ENCODE measurements around the gene BCL11A.

BCL11A gene

DNA sequence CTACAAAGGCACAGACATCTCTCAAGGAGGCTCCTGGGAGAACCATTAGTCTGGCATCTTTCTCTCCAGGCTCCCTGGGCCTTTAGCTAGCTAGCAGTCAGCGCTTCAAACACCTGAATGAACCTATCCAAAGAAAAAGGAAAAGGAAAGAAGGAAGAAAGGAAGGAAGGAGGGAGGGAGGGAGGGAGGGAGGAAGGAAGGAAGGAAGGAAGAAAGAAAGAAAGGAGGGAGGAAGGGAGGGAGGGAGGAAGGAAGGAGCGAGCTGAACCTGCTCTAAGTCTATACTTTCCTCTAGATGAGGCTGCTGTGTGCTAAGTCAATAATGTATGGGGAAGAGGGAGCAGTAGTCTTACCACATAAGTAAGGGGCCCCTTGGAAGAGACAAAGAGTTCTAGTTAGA lies 5.1 kb upstream of the BCL11A start:
- DNase-seq = no peak

DNA sequence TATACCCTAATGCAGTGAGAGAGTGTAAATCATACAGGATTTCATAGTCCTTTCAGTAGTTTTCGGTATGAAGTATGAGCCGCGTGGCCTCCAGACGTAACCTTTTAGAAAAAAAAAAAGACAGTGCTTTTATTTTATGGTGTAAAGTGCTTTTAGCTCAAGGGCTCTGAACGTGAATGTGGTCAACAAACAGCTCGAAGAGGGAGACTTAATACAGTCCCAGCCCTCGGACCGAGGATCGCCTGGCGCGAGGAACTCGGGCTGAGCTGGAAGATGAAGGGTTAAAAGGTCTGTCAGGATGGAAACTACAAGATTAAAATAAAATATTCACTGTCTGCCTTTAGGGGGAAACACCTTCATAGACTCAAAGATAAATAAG lies 4.0 kb upstream of the BCL11A start:
- DNase-seq = no peak

DNA sequence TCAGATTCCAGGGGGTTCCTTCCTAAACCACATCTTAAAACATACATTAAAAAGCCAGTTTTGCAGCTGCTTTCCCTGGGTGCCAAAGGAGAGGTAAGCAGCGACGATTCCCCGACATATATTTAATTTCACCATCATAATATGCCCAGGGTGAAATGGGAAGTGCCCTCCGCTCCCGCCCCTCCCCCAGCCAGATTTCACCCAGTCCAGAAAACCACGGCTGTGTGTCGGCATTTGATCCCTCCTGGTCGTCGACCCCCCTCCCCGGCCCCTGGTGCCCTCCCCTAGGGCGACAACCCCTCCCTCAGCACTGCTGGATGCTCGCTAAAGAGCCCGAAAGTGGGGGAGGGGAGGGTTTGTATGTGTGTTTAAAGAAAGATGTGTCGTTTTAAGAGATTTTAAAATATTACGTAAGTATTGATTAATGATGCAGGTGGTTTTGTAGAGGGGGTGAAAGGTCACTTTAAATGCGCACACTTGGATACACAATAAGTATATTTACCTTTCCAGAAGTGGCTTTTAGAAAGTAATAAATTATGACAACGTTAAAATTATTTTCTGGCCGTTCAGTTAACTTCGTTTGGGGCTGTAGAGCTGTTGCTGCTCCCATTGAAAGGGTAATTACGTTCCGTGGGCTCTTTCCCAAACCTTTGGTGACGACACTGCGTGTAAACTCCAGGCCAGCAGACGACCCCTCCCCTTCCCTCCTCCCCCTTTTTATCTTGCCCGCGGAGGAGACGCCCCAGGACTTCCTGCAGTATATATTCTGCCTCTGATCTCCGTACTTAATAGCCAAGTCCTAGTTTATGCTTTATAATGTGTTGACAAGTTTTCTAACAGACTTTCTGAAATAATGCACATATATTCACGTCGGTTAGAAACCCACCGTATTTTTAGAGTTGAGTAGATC lies 3.4 kb upstream of the BCL11A start:
- DNase-seq = peak; percentile 40

DNA sequence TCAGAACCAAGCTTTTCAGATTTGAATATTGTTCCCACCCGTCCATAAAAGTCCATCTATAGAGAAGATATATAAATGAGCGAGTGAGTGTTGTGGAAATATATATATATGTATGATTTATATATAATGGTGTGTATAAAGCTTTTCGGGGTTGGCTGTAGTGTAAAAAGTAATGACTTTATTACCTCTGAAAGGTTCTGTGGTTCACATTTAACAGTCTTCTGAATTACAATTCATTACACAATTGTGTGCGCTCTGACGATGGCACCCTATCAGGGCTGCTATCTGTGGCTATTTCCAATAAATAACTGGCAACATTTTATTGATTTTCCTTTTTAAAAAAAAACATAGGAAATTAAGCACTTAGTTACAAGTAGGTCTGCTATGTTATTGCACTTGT lies 2.7 kb upstream of the BCL11A start:
- DNase-seq = no peak

DNA sequence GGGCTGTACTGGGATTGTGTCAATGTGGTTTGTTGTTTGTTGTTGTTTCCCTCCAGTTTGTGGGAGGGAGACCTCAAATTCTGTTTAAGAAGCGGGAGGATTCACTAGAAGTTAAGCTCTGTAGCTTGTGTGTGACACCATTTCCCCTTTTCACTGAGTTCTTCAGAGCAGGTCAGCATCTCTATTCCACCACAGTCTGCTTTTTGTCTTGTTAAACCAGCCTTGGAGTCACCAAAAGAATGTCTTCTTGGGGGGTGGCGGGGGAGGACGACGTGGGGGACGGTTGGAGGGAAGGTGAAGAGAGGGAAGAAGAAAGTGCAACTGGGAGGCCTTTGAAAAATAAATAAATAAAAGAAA lies 2.3 kb upstream of the BCL11A start:
- no peak for DNase-seq

DNA sequence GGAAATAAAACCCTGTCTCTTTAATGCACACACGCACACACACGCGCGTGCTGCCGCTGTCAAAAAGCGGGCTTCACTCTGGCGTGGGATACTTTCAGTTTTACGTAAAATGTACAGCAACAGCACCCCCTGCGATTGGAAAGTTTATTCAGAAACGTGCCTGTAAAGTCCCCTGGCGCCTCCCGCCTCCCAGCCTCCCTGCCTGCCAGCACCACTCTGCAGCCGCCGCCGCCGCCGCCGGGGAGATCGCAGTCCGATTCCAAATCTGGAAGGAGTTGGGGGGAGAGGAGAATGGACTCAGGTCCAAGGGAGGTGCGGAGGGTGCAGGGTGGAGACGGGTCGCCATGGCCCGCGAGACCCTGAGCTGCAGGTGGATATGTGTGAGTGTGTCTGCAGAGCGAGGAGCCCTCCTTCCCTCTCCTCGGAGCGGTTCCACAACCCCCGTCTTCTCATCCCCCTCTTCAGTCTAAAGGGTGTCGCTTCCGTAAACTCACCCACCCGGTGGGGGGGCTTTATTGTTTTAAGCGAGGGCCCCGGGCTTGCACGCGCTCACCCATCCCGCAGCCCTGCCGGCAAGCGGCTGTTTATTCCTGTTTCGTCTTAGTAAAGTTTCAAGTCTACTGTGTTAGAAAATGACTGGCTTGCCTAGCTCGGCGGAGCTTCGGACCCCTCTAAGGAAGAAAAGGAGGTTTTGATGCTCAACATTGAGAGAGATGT lies 1.8 kb upstream of the BCL11A start:
- DNase-seq = peak; percentile 67

DNA sequence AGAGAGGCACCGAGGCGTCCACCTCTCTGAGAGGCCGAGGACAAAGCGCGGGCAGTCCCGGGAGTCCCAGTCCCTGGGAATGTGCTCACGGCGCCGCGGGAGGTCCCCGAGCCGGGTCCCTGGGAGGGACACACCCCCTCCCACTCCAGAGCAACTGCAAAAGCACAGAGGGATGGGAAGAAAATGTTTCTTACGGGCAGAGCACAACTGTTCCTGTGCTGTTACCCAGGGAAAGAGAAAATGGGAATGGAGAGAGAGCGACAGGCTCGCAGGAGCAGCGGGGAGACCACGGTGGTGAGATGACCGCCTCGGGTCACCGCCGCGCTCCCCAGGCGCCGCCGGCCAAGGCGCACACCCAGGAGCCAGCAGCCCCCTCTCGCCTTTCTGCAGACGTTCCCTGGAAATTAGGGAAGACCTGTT lies 1.2 kb upstream of the BCL11A start:
- no peak for DNase-seq

DNA sequence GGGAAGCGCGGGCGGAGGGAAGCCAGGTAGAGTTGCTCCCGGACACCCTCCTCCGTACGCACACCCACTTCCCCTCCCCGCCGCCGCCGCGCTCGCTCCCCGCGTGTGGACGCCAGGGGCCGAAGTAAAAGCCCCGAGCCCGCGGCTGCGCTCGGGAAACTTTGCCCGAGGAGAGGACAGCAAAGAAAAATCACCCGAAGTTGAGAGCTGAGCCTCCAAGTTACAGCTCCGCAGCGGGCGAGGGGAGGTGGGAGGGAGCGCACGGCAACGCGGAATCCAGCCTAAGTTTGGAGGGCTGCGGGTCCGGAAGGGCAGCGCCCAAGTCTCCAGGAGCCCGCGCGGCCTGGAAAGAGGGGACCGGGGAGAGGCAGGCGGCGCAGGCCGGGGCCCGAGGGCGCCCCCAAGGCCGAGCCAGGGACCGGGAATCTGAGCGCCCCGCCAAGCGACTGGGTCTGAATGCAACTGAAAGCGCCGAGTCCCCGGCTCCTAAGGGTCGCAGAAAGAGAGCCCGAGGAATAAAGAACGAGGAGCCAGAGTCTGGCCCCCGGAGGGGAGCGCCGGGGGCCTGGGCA lies 706 bp upstream of the BCL11A start:
- DNase-seq = peak; percentile 42

DNA sequence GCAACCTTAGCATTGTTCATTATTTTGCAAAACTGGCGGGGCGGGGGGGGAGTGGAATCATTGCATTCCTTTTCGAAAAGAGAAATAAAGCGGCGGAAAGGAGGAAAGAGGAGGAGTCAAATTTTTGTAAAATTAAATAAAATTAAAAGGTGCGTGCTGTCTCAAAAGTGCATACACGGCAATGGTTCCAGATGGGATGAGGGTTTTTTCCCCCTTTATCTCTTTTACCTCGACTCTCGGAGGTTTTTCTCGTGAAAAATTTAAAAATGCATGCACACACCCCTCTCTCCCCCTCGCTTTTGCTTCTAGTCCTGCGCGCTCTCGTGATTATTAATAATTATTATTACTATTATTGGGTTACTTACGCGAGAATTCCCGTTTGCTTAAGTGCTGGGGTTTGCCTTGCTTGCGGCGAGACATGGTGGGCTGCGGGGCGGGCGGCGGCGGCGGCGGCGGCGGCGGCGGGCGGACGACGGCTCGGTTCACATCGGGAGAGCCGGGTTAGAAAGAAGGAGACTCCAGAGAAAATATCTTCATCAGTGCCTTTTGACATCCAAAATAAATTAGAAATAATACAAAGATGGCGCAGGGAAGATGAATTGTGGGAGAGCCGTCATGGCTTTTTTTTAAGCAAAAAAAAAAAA lies 481 bp downstream of the BCL11A start:
- DNase-seq = no peak

DNA sequence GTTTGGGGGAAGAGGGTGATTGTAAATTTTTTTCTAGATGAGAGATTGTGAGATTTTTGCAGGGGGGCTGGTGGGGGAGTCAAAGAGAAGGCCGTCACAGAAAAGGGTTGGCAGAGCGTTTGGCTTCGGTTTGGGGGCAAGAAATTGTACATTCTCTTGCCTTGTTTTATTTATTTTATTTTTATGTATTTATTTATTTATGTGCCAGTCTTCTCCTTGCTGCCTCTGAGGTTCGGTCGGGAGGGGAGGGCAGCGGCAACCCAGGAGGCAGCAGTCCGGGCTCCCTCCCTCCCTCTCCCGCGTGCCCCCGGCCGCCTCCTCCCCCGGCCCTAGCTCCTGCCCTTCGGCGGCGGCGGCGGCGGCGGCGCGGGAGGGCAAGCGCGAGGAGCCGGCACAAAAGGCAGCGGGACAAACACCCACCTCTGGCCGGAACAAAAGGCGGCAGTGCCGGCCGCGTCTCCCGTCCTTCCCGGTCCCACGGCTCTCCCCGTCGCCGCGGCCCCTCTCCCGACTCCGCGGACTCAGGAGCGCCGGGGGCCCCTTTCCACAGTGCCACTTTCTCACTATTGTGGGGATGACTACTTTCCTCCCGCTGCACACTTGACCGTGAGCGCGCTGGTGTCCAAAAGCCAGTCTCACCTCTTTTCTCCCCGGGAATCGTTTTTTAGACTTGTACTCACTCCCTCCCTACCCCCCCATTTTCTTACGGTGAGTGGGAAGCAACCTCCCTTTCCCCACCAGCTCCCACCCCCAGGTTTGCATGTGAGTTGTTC lies 1.2 kb downstream of the BCL11A start:
- DNase-seq = no peak

DNA sequence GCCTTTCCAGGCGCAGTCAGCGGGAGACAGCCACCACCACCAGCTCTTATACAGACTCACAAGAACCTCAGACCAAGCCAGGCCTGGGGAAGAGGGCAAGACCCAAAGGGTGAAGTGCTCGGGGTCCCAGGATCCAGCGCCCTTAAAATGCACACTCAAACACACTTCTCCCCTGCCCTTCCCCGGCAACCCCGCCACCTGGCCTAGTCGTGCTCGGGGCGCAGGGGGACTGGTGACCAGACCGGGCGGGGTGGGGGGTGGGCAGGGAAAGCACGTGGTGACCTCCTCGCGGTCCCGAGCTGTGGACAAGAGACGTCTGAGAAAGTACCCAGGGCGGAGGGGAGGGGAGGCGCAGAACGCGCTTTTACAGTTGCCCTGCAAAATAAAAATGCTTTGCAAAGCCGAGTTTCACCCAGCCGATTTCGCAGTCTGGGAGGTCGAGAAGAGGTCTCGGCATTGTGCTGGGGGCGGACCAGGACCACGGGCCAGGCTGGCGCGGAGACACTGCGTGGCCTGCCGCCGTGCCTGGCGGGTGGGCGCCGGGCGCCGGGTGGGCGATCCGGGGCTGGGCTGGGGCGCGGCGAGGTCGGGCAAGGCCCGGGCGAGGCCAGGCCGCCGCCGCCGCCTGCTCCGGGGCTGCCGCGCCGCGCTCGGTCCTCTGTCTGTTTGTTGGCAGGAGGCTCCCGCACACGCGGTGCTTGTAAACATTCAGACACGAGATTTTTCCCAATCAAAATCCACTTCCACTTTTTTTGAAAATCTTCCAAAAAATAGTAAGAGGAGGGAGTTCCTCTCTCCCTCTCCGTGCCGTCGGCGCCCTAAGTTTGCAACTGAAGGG lies 2.0 kb downstream of the BCL11A start:
- DNase-seq = no peak

DNA sequence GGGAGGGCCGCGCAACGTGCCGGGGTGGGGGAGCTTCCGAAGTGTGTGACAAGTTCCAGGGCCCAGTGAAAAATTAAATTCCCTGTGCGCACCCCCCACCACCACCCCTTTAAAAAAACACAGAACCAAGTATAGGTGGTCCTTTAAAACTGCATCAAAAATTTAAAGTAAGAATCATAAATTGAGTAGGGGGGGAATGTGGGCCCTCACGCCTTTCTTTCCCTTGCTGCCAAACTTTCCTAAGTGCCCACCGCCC lies 2.5 kb downstream of the BCL11A start:
- no peak for DNase-seq

DNA sequence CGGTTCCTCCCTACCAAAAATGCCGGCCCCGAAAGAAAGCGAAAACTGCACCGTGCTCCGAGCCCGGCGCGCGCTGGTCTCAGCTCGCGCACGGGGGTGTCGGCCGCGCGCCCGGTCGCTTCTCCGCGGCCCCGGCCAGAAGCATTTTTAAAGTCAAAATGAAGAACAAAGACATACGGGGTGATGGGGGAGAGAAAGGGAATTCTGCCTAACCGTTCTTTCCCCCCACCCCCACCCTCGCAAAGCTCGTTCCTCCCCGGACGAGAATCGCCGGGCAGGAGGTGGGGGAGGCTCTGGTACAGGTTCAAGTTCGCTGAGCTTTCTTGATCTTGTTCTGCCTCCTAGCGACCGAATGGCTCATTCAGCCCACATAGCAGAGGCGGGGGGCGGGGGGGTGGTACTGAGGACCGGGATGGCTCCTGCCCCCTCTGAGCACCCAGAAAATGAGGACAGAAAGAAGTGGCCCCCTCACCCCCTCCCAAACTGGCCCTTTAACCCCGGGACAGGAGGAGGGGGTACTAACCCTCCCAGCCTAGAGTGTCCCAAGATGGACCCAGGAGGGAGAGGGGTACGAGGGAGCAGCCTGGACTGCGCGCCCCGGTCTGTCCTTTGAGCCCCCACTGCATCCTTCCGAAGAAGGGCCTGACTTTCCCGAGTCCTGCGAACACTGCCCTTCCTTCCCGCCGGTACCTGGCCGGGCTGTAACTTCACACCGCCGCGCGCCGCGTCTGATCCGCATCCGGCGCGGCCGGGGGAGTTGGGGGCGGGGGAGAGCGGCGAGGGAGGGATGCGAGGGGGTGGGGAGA lies 3.1 kb downstream of the BCL11A start:
- peak; percentile 76 for DNase-seq

DNA sequence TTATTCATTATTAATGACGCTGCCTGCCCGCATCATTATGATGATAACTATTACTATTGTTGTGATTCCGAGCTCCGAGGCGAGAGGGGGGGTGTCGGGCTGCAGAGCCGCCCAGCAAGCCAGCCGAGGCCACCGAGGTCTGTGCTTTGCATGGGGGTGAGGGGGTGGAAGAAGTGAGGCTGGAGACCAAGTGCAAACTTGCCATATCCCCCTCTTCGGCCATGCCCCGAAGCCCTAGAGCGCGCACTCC lies 3.6 kb downstream of the BCL11A start:
- DNase-seq = no peak

DNA sequence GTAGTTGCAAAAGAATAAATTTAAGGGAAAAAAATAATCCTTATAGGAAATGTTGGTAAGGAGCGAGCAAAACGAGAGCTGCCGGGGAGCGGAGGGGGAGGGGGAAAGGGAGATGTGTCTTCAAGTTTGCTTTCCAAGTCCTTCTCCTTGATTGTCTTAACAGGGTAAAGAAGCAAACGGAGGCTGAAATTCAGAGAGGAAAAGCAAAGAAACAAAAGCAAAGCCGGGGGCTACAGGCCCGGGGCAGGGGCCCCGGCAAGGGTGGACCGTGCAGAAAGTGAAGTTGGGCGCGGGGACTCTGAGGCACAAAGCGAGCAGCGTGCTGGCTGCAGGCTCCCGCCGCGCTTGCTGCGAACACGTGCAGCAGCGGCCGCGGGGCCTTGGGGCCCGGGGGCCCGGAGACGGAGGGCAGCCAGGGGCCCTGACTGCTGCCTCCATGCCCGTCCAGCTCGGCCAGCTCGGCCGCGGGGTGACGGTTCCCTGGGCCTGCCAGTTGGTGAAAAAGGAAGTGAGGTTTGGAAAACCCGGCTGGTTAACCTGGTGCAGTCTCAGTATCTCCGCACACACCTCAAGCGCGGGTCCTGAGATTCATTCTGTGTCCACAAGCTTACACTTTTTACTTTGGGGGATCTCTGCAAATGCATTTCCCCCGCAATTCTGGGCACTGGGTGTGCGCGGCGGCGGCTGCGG lies 4.1 kb downstream of the BCL11A start:
- DNase-seq = no peak

DNA sequence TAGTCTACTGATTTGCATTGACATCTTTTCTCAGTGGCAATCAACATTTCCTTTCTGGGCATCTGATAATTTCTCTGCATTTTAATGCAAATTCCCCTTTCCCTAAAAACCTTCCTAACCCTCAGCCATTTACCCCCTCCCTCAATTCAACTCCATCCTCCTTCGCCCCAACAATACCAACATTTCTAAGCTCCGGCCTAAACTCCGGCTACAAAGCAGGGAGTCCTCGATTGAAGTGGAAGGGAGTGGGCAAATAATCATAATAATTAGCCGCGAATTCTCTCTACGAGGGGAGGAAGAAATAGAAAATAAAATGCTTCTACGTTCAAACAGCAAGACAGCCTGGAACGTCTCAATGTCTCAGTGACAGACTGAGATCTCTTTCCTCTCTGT lies 4.6 kb downstream of the BCL11A start:
- DNase-seq = no peak

DNA sequence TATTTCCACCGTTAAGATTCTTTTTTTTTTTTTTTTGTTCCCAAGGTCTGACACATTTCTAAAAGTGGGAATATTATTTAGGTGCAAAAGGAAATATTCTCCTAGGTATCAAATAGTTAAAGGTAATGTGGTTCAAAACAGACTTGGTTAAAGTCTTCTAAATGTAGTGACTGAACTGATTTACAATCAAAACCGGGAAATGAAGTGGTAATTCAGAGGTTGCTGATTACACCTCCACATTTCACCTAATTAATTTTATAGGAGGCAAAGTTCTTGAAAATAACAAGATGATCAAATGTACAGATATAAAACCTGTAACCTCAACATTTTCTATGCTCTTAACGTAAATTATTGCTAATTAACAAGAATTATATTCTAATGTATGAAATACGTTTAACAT lies 5.1 kb downstream of the BCL11A start:
- no peak for DNase-seq

DNA sequence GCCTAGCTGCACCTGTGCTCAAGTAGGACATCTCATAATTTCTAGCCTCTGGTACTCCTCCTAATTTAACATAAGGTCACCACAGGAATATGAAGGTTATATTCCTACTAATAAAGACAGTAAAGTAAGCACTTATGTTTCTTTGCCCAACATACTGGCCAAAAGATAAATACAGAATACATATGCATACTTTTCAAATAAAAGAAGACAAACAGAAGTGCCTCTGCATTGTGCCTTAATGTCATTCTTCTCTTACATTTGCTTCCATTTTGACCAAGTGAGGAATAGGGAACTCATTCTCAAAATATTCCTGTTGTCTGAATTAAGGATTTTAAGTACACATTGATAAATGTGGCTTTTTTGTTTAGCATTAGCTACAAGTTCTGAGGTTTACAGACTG lies 5.6 kb downstream of the BCL11A start:
- no peak for DNase-seq

DNA sequence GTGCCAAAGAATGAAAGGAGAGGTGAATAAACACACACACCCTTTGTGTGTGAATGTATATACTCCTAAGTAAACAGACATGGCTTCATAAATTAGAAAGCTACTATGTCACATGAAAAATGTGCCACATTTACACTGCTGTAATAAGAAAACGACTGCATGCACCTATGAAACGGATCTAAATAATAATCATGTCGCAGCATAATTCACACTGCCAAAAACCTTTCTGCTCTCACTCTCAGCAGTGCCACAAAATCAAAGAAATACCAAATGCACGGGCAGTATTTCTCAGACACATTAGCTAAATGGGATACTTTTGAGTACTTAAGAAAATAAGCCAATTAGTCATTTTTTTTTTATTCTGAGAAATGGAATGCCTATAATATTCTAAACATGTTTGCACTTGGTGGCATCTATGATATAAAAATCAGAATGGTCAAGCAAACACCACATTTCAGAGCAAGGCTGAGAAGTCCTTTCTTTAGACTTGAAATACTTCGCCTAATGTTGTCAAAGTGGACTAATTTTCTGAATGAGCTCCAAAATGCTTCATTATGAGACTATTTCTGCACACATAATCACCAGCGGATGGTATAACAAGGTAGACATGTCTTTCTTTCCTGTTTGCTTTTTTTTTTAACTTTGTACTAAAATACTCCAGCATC lies 6.6 kb downstream of the BCL11A start:
- no peak for DNase-seq

DNA sequence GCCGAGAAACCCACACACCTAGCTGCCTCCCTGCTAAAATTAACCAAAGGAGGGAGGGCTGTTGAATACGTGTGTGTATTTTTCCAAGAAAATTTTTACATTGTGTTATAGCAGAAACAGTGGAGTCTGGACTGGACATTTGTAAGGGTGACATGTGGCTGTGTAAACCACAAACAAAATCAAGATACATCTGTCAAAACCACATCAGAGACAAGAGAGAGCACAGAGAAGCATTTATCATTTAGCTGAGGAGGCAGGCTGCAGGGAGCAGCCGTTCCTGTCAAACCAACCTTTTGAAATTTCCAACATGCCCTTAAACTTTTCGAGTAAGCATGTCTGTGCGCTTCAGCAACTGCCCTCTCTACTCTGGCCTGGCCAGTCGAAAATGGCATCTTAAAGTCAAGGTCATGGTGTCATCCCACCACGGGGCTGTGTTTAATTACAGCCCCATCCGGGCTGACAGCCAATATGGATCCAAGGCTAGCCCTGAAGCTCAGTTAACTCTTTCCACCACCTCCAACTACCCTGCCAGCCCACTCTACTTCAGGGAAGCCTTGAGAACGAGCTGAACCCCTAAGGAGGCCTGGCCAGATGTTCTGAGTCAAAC lies 8.4 kb downstream of the BCL11A start:
- no peak for DNase-seq
